ENCODE results near the gene LRWD1.
"Not testable (repeated sequence)": the region's sequence is repeated elsewhere in the genome, so short reads cannot be mapped to it uniquely, and the experiment has no call there.

Gene LRWD1

GRCh38 chr7:102496861-102497260 lies 32.1 kb downstream of the LRWD1 start:
- not testable (repeated sequence) for H3K36me3 ChIP-seq (ENCODE audit: control insufficient read depth, insufficient read depth, low read length); H3K27me3 ChIP-seq (ENCODE audit: control insufficient read depth, insufficient read depth, low read length); H3K4me1 ChIP-seq (ENCODE audit: control insufficient read depth, insufficient read depth, low read length); H3K4me3 ChIP-seq (ENCODE audit: low read length); H3K9ac ChIP-seq (ENCODE audit: low read length); H3K9me3 ChIP-seq (ENCODE audit: control insufficient read depth, low read length)

GRCh38 chr7:102497308-102497707 lies 32.5 kb downstream of the LRWD1 start:
- not testable (repeated sequence) for H3K27me3 ChIP-seq (ENCODE audit: control insufficient read depth, insufficient read depth, low read length); H3K4me3 ChIP-seq (ENCODE audit: low read length); H3K9me3 ChIP-seq (ENCODE audit: control insufficient read depth, low read length); H3K9ac ChIP-seq (ENCODE audit: low read length); H3K36me3 ChIP-seq (ENCODE audit: control insufficient read depth, insufficient read depth, low read length); H3K4me1 ChIP-seq (ENCODE audit: control insufficient read depth, insufficient read depth, low read length)

- H3K9ac ChIP-seq (ENCODE audit: low read length); H3K4me1 ChIP-seq (ENCODE audit: control insufficient read depth, insufficient read depth, low read length); H3K9me3 ChIP-seq (ENCODE audit: control insufficient read depth, low read length); H3K27me3 ChIP-seq (ENCODE audit: control insufficient read depth, insufficient read depth, low read length); H3K4me3 ChIP-seq (ENCODE audit: low read length); H3K36me3 ChIP-seq (ENCODE audit: control insufficient read depth, insufficient read depth, low read length): not testable (repeated sequence)
These were observed 33.5 kb downstream of the LRWD1 start for GRCh38 chr7:102498321-102498720.

DNA sequence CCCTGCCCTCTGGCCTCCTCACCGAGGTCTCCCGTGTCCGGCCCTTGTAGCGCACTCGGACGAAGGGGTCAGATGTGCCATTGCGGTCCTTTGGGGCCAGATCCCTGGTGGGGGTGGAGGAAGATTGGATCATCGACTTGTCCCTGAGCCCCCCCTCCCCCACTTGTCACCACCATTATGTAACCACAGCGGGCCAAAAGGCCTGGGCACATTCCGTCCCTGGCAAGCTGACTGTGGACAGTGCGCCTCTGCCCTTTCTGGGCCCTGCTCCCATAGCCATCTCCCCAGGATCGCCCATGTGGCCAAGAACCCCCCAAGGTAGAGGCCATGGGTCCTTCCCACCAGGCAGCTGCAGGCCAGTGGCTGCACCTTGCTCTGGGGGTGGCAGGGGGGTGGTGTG lies 38.4 kb downstream of the LRWD1 start:
- H3K9ac ChIP-seq (ENCODE audit: low read length); H3K36me3 ChIP-seq (ENCODE audit: control insufficient read depth, insufficient read depth, low read length); H3K27me3 ChIP-seq (ENCODE audit: control insufficient read depth, insufficient read depth, low read length); H3K9me3 ChIP-seq (ENCODE audit: control insufficient read depth, low read length); H3K4me3 ChIP-seq (ENCODE audit: low read length); H3K4me1 ChIP-seq (ENCODE audit: control insufficient read depth, insufficient read depth, low read length): not testable (repeated sequence)

DNA sequence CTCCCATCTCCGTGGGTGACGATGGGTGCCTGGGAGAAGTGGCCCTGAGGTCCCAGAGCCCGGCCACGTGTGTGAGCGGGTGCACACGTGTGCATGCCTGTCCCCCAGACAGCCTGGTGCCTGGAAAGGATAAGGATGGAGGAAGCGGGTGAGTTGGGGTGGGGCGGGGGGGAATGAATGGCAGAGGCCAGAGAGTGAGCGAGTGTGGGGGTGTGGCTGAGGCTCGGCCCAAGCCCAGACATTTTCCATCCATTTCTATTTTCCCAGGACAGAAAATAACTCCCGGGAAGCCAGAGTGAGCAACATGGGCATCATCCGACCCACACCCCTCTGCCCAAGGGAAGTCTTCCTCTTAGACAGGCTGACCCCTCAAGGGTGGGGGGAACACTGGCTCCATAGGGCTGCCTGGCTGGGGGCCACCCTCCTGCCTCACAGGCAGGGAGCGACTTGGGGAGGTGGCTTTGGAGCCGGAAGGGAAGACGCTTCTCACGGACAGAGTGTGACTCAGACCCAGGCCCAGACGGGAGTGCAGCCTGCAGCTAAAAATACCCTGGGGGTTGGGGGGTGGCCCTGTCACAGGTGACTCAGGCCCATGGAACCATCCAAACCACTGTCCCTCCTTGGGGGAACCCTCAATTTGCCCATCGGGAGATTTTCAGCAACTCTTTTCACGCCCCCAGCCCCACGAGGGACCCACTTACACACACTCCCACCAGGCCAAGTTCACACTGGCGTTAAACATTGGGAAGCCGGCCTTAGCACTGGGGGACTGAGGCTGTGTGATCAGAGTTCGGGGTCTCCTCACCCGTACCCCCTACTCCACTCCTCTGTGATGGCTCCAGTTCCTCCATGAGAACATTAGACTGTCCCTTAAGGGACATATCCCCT lies 40.8 kb downstream of the LRWD1 start:
- not testable (repeated sequence) for H3K36me3 ChIP-seq (ENCODE audit: control insufficient read depth, insufficient read depth, low read length); H3K9ac ChIP-seq (ENCODE audit: low read length); H3K4me1 ChIP-seq (ENCODE audit: control insufficient read depth, insufficient read depth, low read length); H3K9me3 ChIP-seq (ENCODE audit: control insufficient read depth, low read length); H3K4me3 ChIP-seq (ENCODE audit: low read length); H3K27me3 ChIP-seq (ENCODE audit: control insufficient read depth, insufficient read depth, low read length)

DNA sequence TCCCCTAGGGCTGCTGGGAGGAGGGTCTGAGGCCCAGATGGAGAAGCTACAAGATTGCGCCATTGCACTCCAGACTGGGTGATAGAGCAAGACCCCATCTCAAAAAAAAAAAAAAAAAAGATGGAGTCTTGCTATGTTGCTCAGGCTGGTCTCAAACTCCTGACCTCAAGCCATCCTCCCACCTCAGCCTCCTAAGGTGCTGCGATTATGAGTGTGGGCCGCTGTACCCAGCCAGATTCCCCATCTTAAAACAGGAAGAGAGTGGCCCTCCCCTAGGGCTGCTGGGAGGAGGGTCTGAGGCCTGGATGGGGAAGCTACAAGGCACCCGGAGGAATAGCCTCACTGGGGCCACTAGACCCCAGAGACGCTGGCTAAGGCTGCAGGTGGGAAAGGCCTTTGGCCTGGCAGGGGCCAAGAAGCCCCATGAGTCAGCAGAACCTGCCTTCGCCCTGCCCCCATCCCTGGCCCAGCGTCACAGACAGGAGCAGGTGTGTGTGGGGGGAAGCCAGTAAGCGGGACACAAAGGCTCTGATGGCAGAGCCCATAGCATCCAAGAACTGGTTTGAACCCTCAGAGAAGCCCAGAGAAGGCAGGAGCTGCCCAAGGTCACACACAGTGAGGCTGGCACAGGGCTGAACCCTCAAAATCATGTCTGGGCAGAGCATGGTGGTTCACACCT lies 42.8 kb downstream of the LRWD1 start:
- H3K4me1 ChIP-seq (ENCODE audit: control insufficient read depth, insufficient read depth, low read length); H3K27me3 ChIP-seq (ENCODE audit: control insufficient read depth, insufficient read depth, low read length); H3K9me3 ChIP-seq (ENCODE audit: control insufficient read depth, low read length); H3K36me3 ChIP-seq (ENCODE audit: control insufficient read depth, insufficient read depth, low read length); H3K4me3 ChIP-seq (ENCODE audit: low read length); H3K9ac ChIP-seq (ENCODE audit: low read length): not testable (repeated sequence)

- not testable (repeated sequence) for H3K36me3 ChIP-seq (ENCODE audit: control insufficient read depth, insufficient read depth, low read length); H3K9me3 ChIP-seq (ENCODE audit: control insufficient read depth, low read length); H3K4me3 ChIP-seq (ENCODE audit: low read length); H3K4me1 ChIP-seq (ENCODE audit: control insufficient read depth, insufficient read depth, low read length); H3K9ac ChIP-seq (ENCODE audit: low read length); H3K27me3 ChIP-seq (ENCODE audit: control insufficient read depth, insufficient read depth, low read length)
These were observed 45.8 kb downstream of the LRWD1 start for GRCh38 chr7:102510575-102510974.

- H3K9ac ChIP-seq (ENCODE audit: low read length); H3K4me3 ChIP-seq (ENCODE audit: low read length); H3K9me3 ChIP-seq (ENCODE audit: control insufficient read depth, low read length); H3K4me1 ChIP-seq (ENCODE audit: control insufficient read depth, insufficient read depth, low read length); H3K36me3 ChIP-seq (ENCODE audit: control insufficient read depth, insufficient read depth, low read length); H3K27me3 ChIP-seq (ENCODE audit: control insufficient read depth, insufficient read depth, low read length): not testable (repeated sequence)
These were observed 47.2 kb downstream of the LRWD1 start for GRCh38 chr7:102511860-102512522.

GRCh38 chr7:102512642-102513221 lies 47.9 kb downstream of the LRWD1 start:
- not testable (repeated sequence) for H3K4me1 ChIP-seq (ENCODE audit: control insufficient read depth, insufficient read depth, low read length); H3K9ac ChIP-seq (ENCODE audit: low read length); H3K36me3 ChIP-seq (ENCODE audit: control insufficient read depth, insufficient read depth, low read length)

DNA sequence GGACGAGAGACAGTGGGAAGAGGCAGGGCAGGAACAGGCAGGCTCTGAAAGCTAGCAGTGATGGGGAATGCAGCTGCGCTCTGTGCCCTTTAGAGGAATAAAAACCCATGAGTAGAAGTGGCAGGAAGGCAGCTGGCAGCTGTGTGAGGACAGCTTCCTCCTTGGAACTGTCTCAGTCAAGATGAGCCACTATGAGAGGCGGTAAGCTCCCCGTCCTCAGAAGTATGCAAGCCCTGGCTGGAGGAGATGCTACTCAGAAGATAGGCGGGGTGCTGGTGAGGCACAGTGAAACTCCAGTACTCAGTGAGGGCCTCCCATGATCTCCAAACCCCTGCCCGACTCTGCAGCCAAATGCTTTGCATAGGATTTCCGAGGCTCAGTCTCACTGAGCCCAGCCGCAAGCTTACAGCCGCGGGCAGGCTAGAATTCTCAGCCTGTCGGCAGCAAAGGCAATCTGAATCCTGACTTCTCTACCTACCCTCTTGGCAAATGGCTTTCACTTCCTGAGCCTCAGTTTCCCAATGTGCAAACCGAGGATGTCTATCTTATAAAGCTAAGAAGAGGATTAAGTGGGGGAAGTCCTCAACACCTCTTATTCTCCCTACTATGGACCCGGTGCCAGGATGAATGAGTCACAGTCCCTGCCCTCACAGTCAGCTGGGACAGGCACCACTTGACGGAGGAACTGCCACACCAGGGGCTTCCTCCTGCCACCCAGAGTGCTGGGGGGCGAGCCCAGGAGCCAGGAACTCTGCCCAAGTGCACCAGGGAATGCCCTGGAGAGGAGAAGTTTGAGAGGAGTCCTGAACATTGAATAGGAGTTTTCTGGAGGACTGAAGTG lies 50.3 kb downstream of the LRWD1 start:
- H3K9me3 ChIP-seq (ENCODE audit: control insufficient read depth, low read length); H3K9ac ChIP-seq (ENCODE audit: low read length); H3K4me3 ChIP-seq (ENCODE audit: low read length); H3K4me1 ChIP-seq (ENCODE audit: control insufficient read depth, insufficient read depth, low read length); H3K36me3 ChIP-seq (ENCODE audit: control insufficient read depth, insufficient read depth, low read length); H3K27me3 ChIP-seq (ENCODE audit: control insufficient read depth, insufficient read depth, low read length): not testable (repeated sequence)

More at GRCh38 chr7:102512642-102513221, 47.9 kb downstream of the LRWD1 start:
- H3K9me3 ChIP-seq (ENCODE audit: control insufficient read depth, low read length); H3K4me3 ChIP-seq (ENCODE audit: low read length); H3K27me3 ChIP-seq (ENCODE audit: control insufficient read depth, insufficient read depth, low read length): not testable (repeated sequence)

- not testable (repeated sequence) for H3K36me3 ChIP-seq (ENCODE audit: control insufficient read depth, insufficient read depth, low read length); H3K4me3 ChIP-seq (ENCODE audit: low read length); H3K27me3 ChIP-seq (ENCODE audit: control insufficient read depth, insufficient read depth, low read length); H3K4me1 ChIP-seq (ENCODE audit: control insufficient read depth, insufficient read depth, low read length); H3K9ac ChIP-seq (ENCODE audit: low read length); H3K9me3 ChIP-seq (ENCODE audit: control insufficient read depth, low read length)
These were observed 51.1 kb downstream of the LRWD1 start for GRCh38 chr7:102515889-102516288.
